Measurements from ENCODE around the gene LRRD1.

- TF ChIP-seq, protein P1, sequence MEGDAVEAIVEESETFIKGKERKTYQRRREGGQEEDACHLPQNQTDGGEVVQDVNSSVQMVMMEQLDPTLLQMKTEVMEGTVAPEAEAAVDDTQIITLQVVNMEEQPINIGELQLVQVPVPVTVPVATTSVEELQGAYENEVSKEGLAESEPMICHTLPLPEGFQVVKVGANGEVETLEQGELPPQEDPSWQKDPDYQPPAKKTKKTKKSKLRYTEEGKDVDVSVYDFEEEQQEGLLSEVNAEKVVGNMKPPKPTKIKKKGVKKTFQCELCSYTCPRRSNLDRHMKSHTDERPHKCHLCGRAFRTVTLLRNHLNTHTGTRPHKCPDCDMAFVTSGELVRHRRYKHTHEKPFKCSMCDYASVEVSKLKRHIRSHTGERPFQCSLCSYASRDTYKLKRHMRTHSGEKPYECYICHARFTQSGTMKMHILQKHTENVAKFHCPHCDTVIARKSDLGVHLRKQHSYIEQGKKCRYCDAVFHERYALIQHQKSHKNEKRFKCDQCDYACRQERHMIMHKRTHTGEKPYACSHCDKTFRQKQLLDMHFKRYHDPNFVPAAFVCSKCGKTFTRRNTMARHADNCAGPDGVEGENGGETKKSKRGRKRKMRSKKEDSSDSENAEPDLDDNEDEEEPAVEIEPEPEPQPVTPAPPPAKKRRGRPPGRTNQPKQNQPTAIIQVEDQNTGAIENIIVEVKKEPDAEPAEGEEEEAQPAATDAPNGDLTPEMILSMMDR (IDR thresholded peaks at IDR 0.05; ENCODE audit: insufficient read depth, low read length, poor library complexity, severe bottlenecking): no peak
- TF ChIP-seq EZH2phosphoT487 (conservative IDR thresholded peaks at IDR 0.05; ENCODE audit: low read length): no peak
Measured at GRCh38 chr7:92115821-92116220, 63.1 kb downstream of the LRRD1 start.

All from SU-DHL-6 (cell line).